Astrocyte (in vitro differentiated cells and primary cell): Measurements from ENCODE around the gene NME3. TPM values are rescaled to one million over a fixed set of nuclear protein-coding genes. Genes with fewer than 3 reads are reported as not detected.

ENCODE experiments used
- DNase-seq: peaks from one replicate; pipeline ENCODE4 v3.0.0-alpha.2; 2010; ENCODE audit warnings: low read depth
- FAIRE-seq: peaks from 2 replicates; lab custom pipeline; 2011; peaks lifted over from hg19 to GRCh38; lab: Jason Lieb, UNC
- H2AFZ ChIP-seq: 2 replicates; pipeline ENCODE4 v1.6.0; 2012; ENCODE audit warnings: low read depth, low read length, inconsistent platforms
- H3K27ac ChIP-seq: 2 replicates; pipeline ENCODE4 v1.5.1; 2011; ENCODE audit warnings: low read depth, low read length, inconsistent platforms
- H3K27me3 ChIP-seq: 2 replicates; pipeline ENCODE4 v1.6.0; 2011; ENCODE audit warnings: low read length, inconsistent platforms; ENCODE audit not compliant: insufficient read depth
- H3K36me3 ChIP-seq: 2 replicates; pipeline ENCODE4 v1.5.1; 2011; ENCODE audit warnings: low read length, inconsistent platforms; ENCODE audit not compliant: insufficient read depth
- H3K4me1 ChIP-seq: 2 replicates; pipeline ENCODE4 v1.5.1; 2011; ENCODE audit warnings: low read length, inconsistent platforms; ENCODE audit not compliant: insufficient read depth
- H3K4me2 ChIP-seq: 2 replicates; pipeline ENCODE4 v1.6.0; 2012; ENCODE audit warnings: low read length, inconsistent platforms
- H3K4me3 ChIP-seq: 2 replicates; pipeline ENCODE4 v1.5.1; 2011; ENCODE audit warnings: low read depth, mild to moderate bottlenecking, low read length, inconsistent platforms; ENCODE audit not compliant: insufficient read depth
- H3K79me2 ChIP-seq: 2 replicates; pipeline ENCODE4 v1.6.0; 2012; ENCODE audit warnings: mild to moderate bottlenecking, low read length, inconsistent platforms; ENCODE audit not compliant: insufficient read depth
- H3K9ac ChIP-seq: 2 replicates; pipeline ENCODE4 v1.6.0; 2012; ENCODE audit warnings: mild to moderate bottlenecking, low read length, inconsistent platforms
- H3K9me3 ChIP-seq: 2 replicates; pipeline ENCODE4 v1.5.1; 2012; ENCODE audit warnings: low read depth, mild to moderate bottlenecking, low read length, inconsistent platforms; ENCODE audit not compliant: insufficient read depth
- H4K20me1 ChIP-seq: 2 replicates; pipeline ENCODE4 v1.6.0; 2012; ENCODE audit warnings: low read length, inconsistent platforms; ENCODE audit not compliant: insufficient read depth
- H3K27ac Mint-ChIP-seq: one replicate; pipeline ENCODE4 v1.8.0; 2021; ENCODE audit warnings: mild to moderate bottlenecking, mixed read lengths; ENCODE audit not compliant: unreplicated experiment
- H3K27me3 Mint-ChIP-seq: one replicate; pipeline ENCODE4 v1.8.0; 2021; ENCODE audit warnings: low read depth, mixed read lengths; ENCODE audit not compliant: unreplicated experiment
- H3K36me3 Mint-ChIP-seq: one replicate; pipeline ENCODE4 v1.8.0; 2021; ENCODE audit warnings: low read depth, mixed read lengths; ENCODE audit not compliant: unreplicated experiment
- H3K4me1 Mint-ChIP-seq: one replicate; pipeline ENCODE4 v1.8.0; 2021; ENCODE audit warnings: low read depth, mixed read lengths; ENCODE audit not compliant: unreplicated experiment
- H3K4me3 Mint-ChIP-seq: one replicate; pipeline ENCODE4 v1.8.0; 2021; ENCODE audit warnings: mild to moderate bottlenecking, moderate library complexity, mixed read lengths; ENCODE audit not compliant: unreplicated experiment
- H3K9me3 Mint-ChIP-seq: one replicate; pipeline ENCODE4 v1.8.0; 2021; ENCODE audit warnings: mild to moderate bottlenecking, mixed read lengths; ENCODE audit not compliant: unreplicated experiment
- EZH2 ChIP-seq: IDR thresholded peaks from 2 replicates; pipeline ENCODE4 v1.6.1; 2012; ENCODE audit warnings: mild to moderate bottlenecking, low read length, inconsistent platforms; ENCODE audit not compliant: insufficient read depth
- total RNA-seq: library from RNA; stranded (reverse); gene quantifications from 2 replicates; pipeline ENCODE4 v1.2.1, GENCODE V29; 2021
- TF ChIP-seq, protein P1 (sequence below): IDR thresholded peaks from 2 replicates; pipeline ENCODE4 v1.5.1; 2011; ENCODE audit warnings: low read depth, mild to moderate bottlenecking, inconsistent platforms, low read length, moderate library complexity; ENCODE audit not compliant: insufficient read depth

NME3 gene
- total RNA-seq, 1 donor from 2014 or later = 36.3 TPM

DNA sequence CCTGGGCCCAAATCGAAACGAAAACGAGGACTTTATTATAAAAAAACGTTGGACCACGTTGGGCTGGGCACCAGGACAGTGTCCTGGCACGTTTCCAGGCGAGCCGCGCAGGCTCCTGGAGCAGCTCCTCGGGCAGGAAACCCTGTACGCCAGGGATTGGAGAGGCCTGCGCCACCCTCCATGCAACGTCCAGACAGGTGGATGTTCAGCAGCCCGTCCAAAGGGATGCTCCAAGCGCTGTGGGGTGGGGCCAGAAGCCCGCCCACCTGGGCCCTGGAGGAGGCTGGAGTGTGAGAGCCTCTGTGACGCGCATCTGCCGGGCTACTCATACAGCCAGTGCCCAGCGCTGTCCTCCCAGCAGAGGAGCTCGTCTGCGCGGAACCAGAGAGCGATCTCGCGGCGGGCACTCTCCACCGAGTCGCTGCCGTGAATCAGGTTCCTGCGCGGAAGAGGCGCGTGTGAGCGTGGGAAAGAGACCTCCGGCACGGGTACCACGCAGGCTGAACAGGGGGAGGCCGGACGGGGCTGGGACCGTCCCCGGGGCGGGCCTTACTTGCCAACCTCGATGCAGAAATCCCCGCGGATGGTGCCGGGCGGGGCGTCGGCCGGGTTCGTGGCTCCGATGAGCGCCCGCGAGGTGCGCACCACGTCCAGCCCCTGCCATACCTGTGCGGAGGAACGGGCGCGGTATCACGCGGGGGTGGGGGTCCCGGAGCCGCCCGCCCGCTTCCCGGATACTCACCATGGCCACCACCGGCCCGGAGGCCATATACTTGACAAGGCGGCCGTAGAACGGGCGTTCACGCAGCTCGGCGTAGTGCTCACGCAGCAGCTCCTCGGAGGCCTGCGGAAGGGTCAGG lies 785 bp downstream of the NME3 start:
- FAIRE-seq (no peak), DNase-seq (peak; percentile 61)
- Histone ChIP-seq H2AFZ (no peak overlapping the region), H3K79me2 (peaks cover 38% of the 10 kb centered on the region), H3K4me2 (peak overlapping the region; percentile 91), H3K9ac (peak overlapping the region; percentile 91), H3K4me3 (peak overlapping the region; percentile 65), H3K27me3 (no peaks in the 10 kb centered on the region), H3K4me1 (peaks cover 26% of the 10 kb centered on the region), H3K27ac (peak overlapping the region; percentile 38), H3K9me3 (no peaks in the 10 kb centered on the region), H4K20me1 (peaks cover 54% of the 10 kb centered on the region), H3K36me3 (no peaks in the 10 kb centered on the region)
- Mint-ChIP-seq H3K4me3 (peak overlapping the region; percentile 86), H3K27me3 (no peaks in the 10 kb centered on the region), H3K4me1 (peaks cover 6% of the 10 kb centered on the region), H3K36me3 (no peaks in the 10 kb centered on the region), H3K9me3 (no peaks in the 10 kb centered on the region), H3K27ac (peak overlapping the region; percentile 87)
- no peak for TF ChIP-seq EZH2
- TF ChIP-seq, protein P1, sequence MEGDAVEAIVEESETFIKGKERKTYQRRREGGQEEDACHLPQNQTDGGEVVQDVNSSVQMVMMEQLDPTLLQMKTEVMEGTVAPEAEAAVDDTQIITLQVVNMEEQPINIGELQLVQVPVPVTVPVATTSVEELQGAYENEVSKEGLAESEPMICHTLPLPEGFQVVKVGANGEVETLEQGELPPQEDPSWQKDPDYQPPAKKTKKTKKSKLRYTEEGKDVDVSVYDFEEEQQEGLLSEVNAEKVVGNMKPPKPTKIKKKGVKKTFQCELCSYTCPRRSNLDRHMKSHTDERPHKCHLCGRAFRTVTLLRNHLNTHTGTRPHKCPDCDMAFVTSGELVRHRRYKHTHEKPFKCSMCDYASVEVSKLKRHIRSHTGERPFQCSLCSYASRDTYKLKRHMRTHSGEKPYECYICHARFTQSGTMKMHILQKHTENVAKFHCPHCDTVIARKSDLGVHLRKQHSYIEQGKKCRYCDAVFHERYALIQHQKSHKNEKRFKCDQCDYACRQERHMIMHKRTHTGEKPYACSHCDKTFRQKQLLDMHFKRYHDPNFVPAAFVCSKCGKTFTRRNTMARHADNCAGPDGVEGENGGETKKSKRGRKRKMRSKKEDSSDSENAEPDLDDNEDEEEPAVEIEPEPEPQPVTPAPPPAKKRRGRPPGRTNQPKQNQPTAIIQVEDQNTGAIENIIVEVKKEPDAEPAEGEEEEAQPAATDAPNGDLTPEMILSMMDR = no peak

DNA sequence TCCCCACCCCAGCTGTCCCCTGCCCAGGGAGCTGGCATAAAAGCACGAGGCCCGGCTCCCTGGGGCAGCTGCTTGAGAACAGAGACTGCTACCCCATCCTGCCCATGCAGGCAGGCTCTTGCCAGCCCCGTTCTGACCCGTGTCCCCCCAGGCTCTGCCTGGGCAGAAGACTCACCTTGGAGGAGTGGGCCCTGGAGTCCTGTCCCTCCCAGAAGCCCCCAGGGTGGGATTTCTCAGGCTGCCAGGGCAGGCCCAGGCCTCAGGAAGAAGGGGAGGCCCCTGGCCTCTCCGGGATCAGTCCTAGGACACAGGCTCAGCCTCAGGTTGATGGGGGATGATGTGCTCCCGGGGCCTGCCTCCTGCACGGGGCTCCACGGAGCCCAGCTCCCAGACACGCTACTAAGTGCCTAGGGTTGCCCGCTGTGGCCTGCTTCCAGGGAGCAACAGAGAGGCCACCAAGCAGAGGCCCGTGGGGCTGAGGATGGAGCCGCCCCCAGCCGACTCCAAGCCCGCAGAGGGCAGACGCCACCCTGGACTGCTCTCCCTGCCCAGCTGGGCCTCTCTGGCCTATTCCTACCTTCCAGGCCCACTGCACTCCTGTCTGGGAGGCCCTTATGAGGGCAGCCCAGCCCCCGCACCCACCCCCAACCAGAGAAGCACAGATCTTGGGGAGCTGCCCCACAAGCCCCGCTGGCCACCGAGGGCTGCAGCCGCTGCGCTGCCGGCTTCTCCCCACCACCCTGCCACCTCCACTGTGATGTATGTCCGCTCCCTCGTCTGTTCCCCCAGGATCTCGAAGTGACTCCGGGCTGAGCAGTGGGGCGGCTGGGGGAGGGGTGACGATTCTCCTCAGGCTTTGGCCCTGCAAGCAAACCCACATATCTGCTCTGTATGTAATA lies 1.7 kb downstream of the NME3 start:
- H3K27me3 ChIP-seq = no peaks in the 10 kb centered on the region
- Mint-ChIP-seq H3K27ac (peak overlapping the region; percentile 87), H3K9me3 (no peaks in the 10 kb centered on the region), H3K4me1 (peaks cover 6% of the 10 kb centered on the region), H3K36me3 (no peaks in the 10 kb centered on the region), H3K4me3 (peak overlapping the region; percentile 86), H3K27me3 (no peaks in the 10 kb centered on the region)
- H3K79me2 ChIP-seq = peaks cover 29% of the 10 kb centered on the region
- TF ChIP-seq, protein P1 = no peak
- TF ChIP-seq EZH2 = no peak
- H2AFZ ChIP-seq = no peak overlapping the region
- no peaks in the 10 kb centered on the region for H3K36me3 ChIP-seq
- H3K4me3 ChIP-seq = no peak overlapping the region
- peak overlapping the region; percentile 91 for H3K9ac ChIP-seq
- peaks cover 52% of the 10 kb centered on the region for H4K20me1 ChIP-seq
- no peak for FAIRE-seq
- DNase-seq = no peak
- H3K4me1 ChIP-seq = peaks cover 25% of the 10 kb centered on the region
- H3K9me3 ChIP-seq = no peaks in the 10 kb centered on the region
- H3K27ac ChIP-seq = no peak overlapping the region
- peak overlapping the region; percentile 91 for H3K4me2 ChIP-seq
